K562 (cell line): ENCODE measurements around the gene PLPPR2. TPM values are rescaled to one million over a fixed set of nuclear protein-coding genes. Genes with fewer than 3 reads are reported as not detected.

Experiments used
- ATAC-seq: fragments of 200-7000 bp; cut with Tn5 transposase; 3 replicates; pipeline ENCODE4 v1.9.1; 2020; ENCODE audit warnings: moderate library complexity
- BruUV-seq: library from RNA; stranded (reverse); fragments of 400-500 nt; replicated peaks from 2 replicates; lab custom pipeline; 2021; lab: Mats Ljungman, UMichigan
- CTCF ChIA-PET: fragments of 300-600 bp; formaldehyde crosslinking; extraction: SDS; loops from one replicate; lab custom pipeline; 2021; ENCODE audit warnings: low intra/inter-chr PET ratio; lab: Yijun Ruan, JAX
- POLR2A ChIA-PET: fragments of 300-600, 350-650 bp; sonication (Branson Sonifier 250); formaldehyde crosslinking; extraction: SDS; loops from one replicate; lab custom pipeline; 2021; ENCODE audit warnings: antibody characterized with exemption, inconsistent platforms; lab: Yijun Ruan, JAX
- DNase-seq, 4 experiments: peaks; one replicate each; pipeline versions ENCODE4 v3.0.0 to v3.0.0-alpha.2; 2011 to 2018; ENCODE audit warnings: low spot score in 3 of 4, mixed read lengths in 3 of 4; ENCODE audit errors: extremely low read depth in 1 of 4
- FAIRE-seq: peaks from 2 replicates; lab custom pipeline; 2011; peaks lifted over from hg19 to GRCh38; lab: Jason Lieb, UNC
- H2AFZ ChIP-seq: 2 replicates; pipeline ENCODE4 v1.6.0; 2011; ENCODE audit warnings: low read depth, low read length, control low read depth, inconsistent platforms
- H3K27ac ChIP-seq: fragments of 200-600 bp; 3 replicates; pipeline ENCODE4 v1.8.0; 2011; ENCODE audit warnings: low read depth, mild to moderate bottlenecking, control low read depth, inconsistent platforms, low read length, moderate library complexity, mixed read lengths; ENCODE audit errors: extremely low read depth
- H3K27me3 ChIP-seq, 2 experiments: fragments of 300-600 bp in 1 of 2; 2 replicates in 1 of 2; 3 replicates in 1 of 2; pipeline versions ENCODE4 v1.6.0 to v1.8.0; 2011; ENCODE audit warnings: inconsistent platforms in 2 of 2, low read length in 2 of 2, mild to moderate bottlenecking in 1 of 2, mixed read lengths in 1 of 2, moderate library complexity in 1 of 2; ENCODE audit not compliant: control insufficient read depth in 2 of 2, insufficient read depth in 2 of 2
- H3K36me3 ChIP-seq: fragments of 300-600 bp; 3 replicates; pipeline ENCODE4 v1.8.0; 2011; ENCODE audit warnings: mild to moderate bottlenecking, low read length, inconsistent platforms; ENCODE audit not compliant: control insufficient read depth, insufficient read depth
- H3K4me1 ChIP-seq, 2 experiments: fragments of 200-600 bp in 1 of 2; replicated peaks in 1 of 2; 2 replicates in 1 of 2; 3 replicates in 1 of 2; pipeline versions ENCODE4 v1.5.1 to v1.8.0; 2011; ENCODE audit warnings: inconsistent platforms in 2 of 2, low read length in 2 of 2, mild to moderate bottlenecking in 1 of 2, mixed read lengths in 1 of 2, moderate library complexity in 1 of 2; ENCODE audit not compliant: control insufficient read depth in 2 of 2, insufficient read depth in 2 of 2
- H3K4me2 ChIP-seq: 2 replicates; pipeline ENCODE4 v1.6.1; 2011; ENCODE audit warnings: low read length, control low read depth, inconsistent platforms, mixed read lengths; ENCODE audit not compliant: insufficient read depth
- H3K4me3 ChIP-seq: fragments of 200-600 bp; sonication (generic), shearing (Covaris generic); 2 replicates; pipeline ENCODE4 v1.5.1; 2016; ENCODE audit warnings: control low read depth, inconsistent platforms
- H3K79me2 ChIP-seq: fragments of 200-600 bp; 3 replicates; pipeline ENCODE4 v1.8.0; 2011; ENCODE audit warnings: low read length, inconsistent platforms; ENCODE audit not compliant: control insufficient read depth, insufficient read depth
- H3K9ac ChIP-seq, 2 experiments: 2 replicates each; pipeline versions ENCODE4 v1.6.0 to v1.6.1; 2011; ENCODE audit warnings: low read depth in 2 of 2, low read length in 2 of 2, control low read depth in 1 of 2, inconsistent platforms in 1 of 2, mild to moderate bottlenecking in 1 of 2, mixed read lengths in 1 of 2; ENCODE audit not compliant: insufficient read depth in 1 of 2
- H3K9me1 ChIP-seq: one replicate; pipeline ENCODE4 v1.6.0; 2011; ENCODE audit warnings: inconsistent platforms, mild to moderate bottlenecking, low read length, moderate library complexity; ENCODE audit not compliant: control insufficient read depth, insufficient read depth
- H3K9me3 ChIP-seq: replicated peaks from 2 replicates; pipeline ENCODE4 v1.5.1; 2011; ENCODE audit warnings: low read depth, low read length, inconsistent platforms; ENCODE audit not compliant: control insufficient read depth, insufficient read depth
- H4K20me1 ChIP-seq: replicated peaks from 2 replicates; pipeline ENCODE4 v1.6.1; 2011; ENCODE audit warnings: low read length, inconsistent platforms, mixed read lengths; ENCODE audit not compliant: control insufficient read depth, insufficient read depth
- CTBP1 ChIP-seq: fragments of 450-650 bp; IDR thresholded peaks from 2 replicates; pipeline ENCODE4 v1.6.1; 2016; ENCODE audit warnings: borderline replicate concordance
- DACH1 ChIP-seq: fragments of 450-650 bp; IDR thresholded peaks from 2 replicates; pipeline ENCODE4 v1.6.1; 2018; ENCODE audit not compliant: partially characterized antibody
- FOXK1 ChIP-seq: sonication (generic); formaldehyde crosslinking; IDR thresholded peaks from 2 replicates; pipeline ENCODE4 v1.8.0; 2022; ENCODE audit warnings: missing genetic modification reagents, mild to moderate bottlenecking, borderline replicate concordance
- MCM7 ChIP-seq, 2 experiments: fragments of 450-650 bp; IDR thresholded peaks; 2 replicates each; pipeline ENCODE4 v1.6.1; 2016 to 2018
- NR2C2 ChIP-seq, 2 experiments: fragments of 200-800 bp in 1 of 2; sonication (Bioruptor generic) in 1 of 2; sonication (generic) in 1 of 2; formaldehyde crosslinking in 1 of 2; IDR thresholded peaks; 2 replicates each; pipeline versions ENCODE4 v1.6.1 to v1.8.0; 2016 to 2022; ENCODE audit warnings: mild to moderate bottlenecking in 1 of 2, missing compliant biosample characterization in 1 of 2, missing genetic modification characterization in 1 of 2, missing genetic modification reagents in 1 of 2
- PML ChIP-seq: IDR thresholded peaks from 2 replicates; pipeline ENCODE4 v1.6.1; 2012; ENCODE audit warnings: low read length, inconsistent platforms
- STAT5A ChIP-seq: IDR thresholded peaks from 2 replicates; pipeline ENCODE4 v1.6.1; 2012; ENCODE audit warnings: low read length, inconsistent platforms, borderline replicate concordance
- ZFX ChIP-seq: sonication (generic); formaldehyde crosslinking; IDR thresholded peaks from 2 replicates; pipeline ENCODE4 v1.8.0; 2022; ENCODE audit warnings: mild to moderate bottlenecking, missing genetic modification reagents, moderate library complexity
- ZNF140 ChIP-seq: fragments of 250-450 bp; sonication (Bioruptor Pico); IDR thresholded peaks from 2 replicates; pipeline ENCODE4 v1.8.0; 2021; ENCODE audit warnings: moderate library complexity, mild to moderate bottlenecking, inconsistent platforms
- WGBS: fragments of 100-300 bp; shearing (Covaris generic); methylation state at CpG from one replicate; pipeline ENCODE4 v1.1.6; 2016; ENCODE audit warnings: low coverage, mixed read lengths; ENCODE audit not compliant: insufficient coverage; ENCODE audit errors: missing lambda C conversion rate; 5-methylcytosine and 5-hydroxymethylcytosine counted together
- in situ Hi-C: fragments of 300-500 bp; cut with MboI; formaldehyde crosslinking; loops from 4 replicates; pipeline ENCODE4 v1.15.0; 2018; ENCODE audit warnings: inconsistent platforms, mixed read lengths
- intact Hi-C: fragments of 100-400 bp; cut with micrococcal nuclease; formaldehyde crosslinking; loops from 2 replicates; pipeline ENCODE4 v1.14.2; 2022
- polyA plus RNA-seq, 8 experiments: library from polyadenylated mRNA; depleted of rRNA in 4 of 8; stranded (reverse) in 5 of 8; unstranded in 3 of 8; fragments of >200 nt; fragmentation: Nextera tagmentation in 2 of 8; fragmentation: Illumina TruSeq in 1 of 8; extraction: Ambion mirVana in 2 of 8; extraction: Trizol in 1 of 8; gene quantifications; 2 replicates each; pipeline versions ENCODE4 v1.2.1 to v1.2.3, GENCODE V29; 2011 to 2014; ENCODE audit warnings: inconsistent platforms in 1 of 8, missing spikeins in 1 of 8
- total RNA-seq, 7 experiments: library from RNA; depleted of rRNA in 6 of 7; stranded (reverse); fragments of >200 nt in 6 of 7; fragmentation: Illumina TruSeq in 2 of 7; extraction: Trizol in 2 of 7; gene quantifications; 2 replicates each; pipeline versions ENCODE4 v1.2.1 to v1.2.3, GENCODE V29; 2011 to 2021; ENCODE audit warnings: low replicate concordance in 1 of 7
- TF ChIP-seq, protein P1 (sequence below), 2 experiments: IDR thresholded peaks; 2 replicates each; pipeline ENCODE4 v1.6.1; 2011; ENCODE audit warnings: borderline replicate concordance in 1 of 2, control low read depth in 1 of 2, low read depth in 1 of 2, low read length in 1 of 2, mild to moderate bottlenecking in 1 of 2, mixed read lengths in 1 of 2, moderate library complexity in 1 of 2; ENCODE audit not compliant: insufficient read depth in 1 of 2, insufficient read length in 1 of 2, poor library complexity in 1 of 2, severe bottlenecking in 1 of 2; ENCODE audit errors: extremely low read depth in 1 of 2
- TF ChIP-seq, protein P2 (sequence below), 2 experiments: fragments of 450-650 bp in 1 of 2; sonication (generic) in 1 of 2; formaldehyde crosslinking; conservative IDR thresholded peaks; 2 replicates each; pipeline versions ENCODE4 v1.4.0 to v1.8.1; 2020 to 2022; ENCODE audit warnings: mild to moderate bottlenecking in 1 of 2, missing genetic modification reagents in 1 of 2

Gene PLPPR2
- total and polyA plus RNA-seq, 9 of the 15 experiments (the other 6 are each of a cell fraction or from before 2014, with no cell fraction given) = 0.49 to 15.9 (median 3.4) TPM

DNA sequence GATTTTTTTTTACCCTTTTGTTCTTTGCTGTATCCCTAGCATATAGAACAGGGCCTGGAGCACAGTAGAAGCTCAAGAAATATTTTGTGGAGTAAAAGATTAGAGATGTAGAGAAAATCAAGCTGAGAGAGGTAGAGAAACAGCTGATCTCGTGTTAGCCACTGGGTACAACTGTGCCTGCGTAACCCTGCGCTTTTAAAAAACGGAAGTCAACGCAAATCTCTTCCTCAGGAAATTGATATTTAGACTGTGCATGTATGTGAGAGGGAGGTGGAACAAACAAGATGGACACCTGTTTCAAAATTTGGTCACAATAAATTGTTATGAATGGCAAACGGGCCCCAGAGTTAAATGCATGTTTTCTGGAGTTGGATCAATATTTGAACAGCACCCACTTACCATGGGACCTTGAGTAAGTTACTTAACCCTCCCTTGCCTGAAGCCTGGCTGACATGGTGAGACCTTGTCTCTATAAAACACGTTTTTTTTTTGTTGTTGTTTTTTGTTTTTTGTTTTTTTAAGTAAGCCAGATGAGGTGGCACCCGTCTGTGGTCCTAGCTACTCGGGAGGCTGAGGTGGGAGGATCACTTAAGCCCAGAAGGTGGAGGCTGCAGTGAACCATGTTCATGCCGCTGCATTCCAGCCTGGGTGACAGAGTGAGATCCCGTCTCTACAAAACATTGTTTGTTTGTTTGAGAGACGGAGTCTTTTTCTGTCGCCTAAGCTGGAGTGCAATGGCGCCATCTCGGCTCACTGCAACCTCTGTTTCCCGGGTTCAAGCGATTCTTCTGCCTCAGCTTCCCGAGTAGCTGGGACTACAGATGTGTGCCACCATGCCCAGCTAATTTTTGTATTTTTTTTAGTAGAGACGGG is 32.2 kb downstream of the PLPPR2 start:
- BruUV-seq = no TSS peak
- WGBS = 71% methylated on average over 19 of the region's 19 CpGs
- no peaks in the 10 kb centered on the region for H3K36me3 ChIP-seq
- H3K4me1 ChIP-seq = peaks cover 8 to 27% of the 10 kb centered on the region in 2 experiments; a peak in 3 of 5 replicates
- FAIRE-seq (no peak), ATAC-seq (no peak), DNase-seq (no peak)
- H3K27me3 ChIP-seq = no peaks in the 10 kb centered on the region
- H3K9me3 ChIP-seq = peaks cover 3% of the 10 kb centered on the region; the same call in 1 of the 2 replicates
- ChIA-PET CTCF (no interaction called here), POLR2A (no interaction called here)
- TF ChIP-seq CTBP1 = no peak
- no peak for TF ChIP-seq ZNF140 (CRISPR knock-in tag)
- TF ChIP-seq, protein P1, sequence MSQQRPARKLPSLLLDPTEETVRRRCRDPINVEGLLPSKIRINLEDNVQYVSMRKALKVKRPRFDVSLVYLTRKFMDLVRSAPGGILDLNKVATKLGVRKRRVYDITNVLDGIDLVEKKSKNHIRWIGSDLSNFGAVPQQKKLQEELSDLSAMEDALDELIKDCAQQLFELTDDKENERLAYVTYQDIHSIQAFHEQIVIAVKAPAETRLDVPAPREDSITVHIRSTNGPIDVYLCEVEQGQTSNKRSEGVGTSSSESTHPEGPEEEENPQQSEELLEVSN (IDR thresholded peaks at IDR 0.05; ENCODE audit: borderline replicate concordance in 1 of 2, extremely low read depth in 1 of 2, insufficient read depth in 1 of 2, insufficient read length in 1 of 2, low read depth in 1 of 2, low read length in 1 of 2, poor library complexity in 1 of 2, severe bottlenecking in 1 of 2) = no peak
- TF ChIP-seq NR2C2 (CRISPR knock-in tag; IDR thresholded peaks at IDR 0.05) = no peak
- no peak for TF ChIP-seq NR2C2 (tag; IDR thresholded peaks at IDR 0.05)
- no peak for TF ChIP-seq DACH1
- TF ChIP-seq PML = no peak
- TF ChIP-seq, protein P2, sequence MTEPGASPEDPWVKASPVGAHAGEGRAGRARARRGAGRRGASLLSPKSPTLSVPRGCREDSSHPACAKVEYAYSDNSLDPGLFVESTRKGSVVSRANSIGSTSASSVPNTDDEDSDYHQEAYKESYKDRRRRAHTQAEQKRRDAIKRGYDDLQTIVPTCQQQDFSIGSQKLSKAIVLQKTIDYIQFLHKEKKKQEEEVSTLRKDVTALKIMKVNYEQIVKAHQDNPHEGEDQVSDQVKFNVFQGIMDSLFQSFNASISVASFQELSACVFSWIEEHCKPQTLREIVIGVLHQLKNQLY (CRISPR knock-in tag; conservative IDR thresholded peaks at IDR 0.05) = no peak
- no peak for TF ChIP-seq ZFX (CRISPR knock-in tag)
- TF ChIP-seq FOXK1 (CRISPR knock-in tag) = no peak
- TF ChIP-seq MCM7 (IDR thresholded peaks at IDR 0.05) = no peak
- TF ChIP-seq STAT5A = no peak
- H3K9me1 ChIP-seq = no peaks in the 10 kb centered on the region
- no peaks in the 10 kb centered on the region for H4K20me1 ChIP-seq
- H3K79me2 ChIP-seq = peaks cover 8% of the 10 kb centered on the region; the same call in 2 of the 3 replicates
- no peak overlapping the region for H3K9ac ChIP-seq
- no peak overlapping the region for H3K4me3 ChIP-seq
- 0 out of 2 replicates have a peak overlapping the region, but pooled peaks have one; percentile 22 for H2AFZ ChIP-seq
- no peak overlapping the region for H3K4me2 ChIP-seq
- H3K27ac ChIP-seq = no peak overlapping the region
- intact Hi-C loops (no loop called here), in situ Hi-C loops (no loop called here)
